ENCODE measurements around the gene HCST.
A peak's percentile ranks its signal among the peaks of the same experiment; 100 is the strongest.
"Not testable (repeated sequence)": the region's sequence is repeated elsewhere in the genome, so short reads cannot be mapped to it uniquely, and the experiment has no call there.

HCST gene

DNA sequence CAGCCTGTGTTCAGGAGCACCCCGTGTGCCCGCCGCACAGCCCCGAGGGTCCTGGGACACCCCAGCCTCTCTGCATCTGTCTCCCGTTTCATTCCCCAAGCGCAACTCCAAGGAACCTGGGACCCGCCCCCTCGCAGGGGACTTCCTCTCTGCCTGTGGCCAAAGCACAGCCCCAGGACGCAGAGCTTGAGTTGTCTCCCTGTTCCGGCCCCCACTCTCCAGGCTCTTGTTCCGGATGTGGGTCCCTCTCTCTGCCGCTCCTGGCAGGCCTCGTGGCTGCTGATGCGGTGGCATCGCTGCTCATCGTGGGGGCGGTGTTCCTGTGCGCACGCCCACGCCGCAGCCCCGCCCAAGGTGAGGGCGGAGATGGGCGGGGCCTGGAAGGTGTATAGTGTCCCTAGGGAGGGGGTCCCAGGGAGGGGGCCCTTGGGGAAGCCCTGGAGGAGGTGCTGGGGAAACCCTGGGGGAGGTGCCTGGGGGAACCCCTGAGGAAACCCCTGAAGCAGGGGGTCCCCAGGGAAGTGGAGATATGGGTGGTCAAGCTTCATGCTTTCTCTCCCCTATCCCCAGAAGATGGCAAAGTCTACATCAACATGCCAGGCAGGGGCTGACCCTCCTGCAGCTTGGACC lies 1.3 kb downstream of the HCST start:
- Mint-ChIP-seq H3K4me3 (peak overlapping the region; percentile 88 to 97), H3K36me3 (peaks cover 19 to 21% of the 10 kb centered on the region in 2 donors), H3K27me3 (no peaks in the 10 kb centered on the region), H3K9me3 (no peaks in the 10 kb centered on the region), H3K27ac (peak overlapping the region; percentile 97), H3K4me1 (peaks cover 47 to 71% of the 10 kb centered on the region in 2 donors)
- DNase-seq (peak; percentile 94), ATAC-seq (replicated peaks) (peak; percentile 46 to 56)

DNA sequence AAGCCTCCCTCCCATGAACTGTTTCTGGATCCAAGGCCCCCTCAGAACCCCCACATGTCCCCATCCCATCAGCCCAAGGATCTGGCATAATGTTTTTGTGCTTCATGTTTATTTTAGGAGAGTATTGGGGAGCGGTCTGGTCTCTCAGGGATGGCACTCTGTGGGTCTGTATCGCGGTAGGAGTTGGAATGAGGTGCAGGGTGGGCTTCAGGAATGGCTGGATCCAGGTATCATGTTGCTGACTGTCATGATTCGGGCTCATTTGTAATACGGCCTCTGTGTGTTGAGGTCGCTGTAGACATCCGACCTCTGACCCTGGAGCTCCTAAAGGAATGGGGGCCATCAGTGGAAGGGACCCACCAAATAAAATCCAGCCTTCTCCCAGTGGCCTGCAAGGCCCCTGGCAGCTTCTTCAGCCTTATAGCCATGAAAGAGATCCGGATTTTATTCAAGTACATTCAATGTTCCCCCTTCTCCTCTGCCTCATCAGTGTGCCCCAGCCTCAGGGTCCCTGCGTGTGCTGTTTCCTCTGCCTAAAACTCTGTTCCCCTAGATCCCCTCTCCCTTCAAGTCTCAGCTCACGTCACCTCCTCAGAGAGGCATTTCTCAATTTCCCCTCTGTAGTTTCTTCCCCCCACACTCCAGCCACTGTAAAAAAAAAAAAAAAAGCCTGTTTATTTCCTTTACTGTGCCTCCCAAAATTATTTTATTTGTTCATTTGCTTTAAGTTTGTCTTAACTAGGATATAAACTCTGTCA lies 2.2 kb downstream of the HCST start:
- no peaks in the 10 kb centered on the region for H3K9me3 Mint-ChIP-seq
- ATAC-seq (replicated peaks) (no peak), DNase-seq (no peak)
- H3K4me1 Mint-ChIP-seq: peaks cover 51 to 79% of the 10 kb centered on the region in 2 donors
- peak overlapping the region; percentile 97 for H3K27ac Mint-ChIP-seq
- H3K27me3 Mint-ChIP-seq: no peaks in the 10 kb centered on the region
- H3K36me3 Mint-ChIP-seq: peaks cover 12 to 13% of the 10 kb centered on the region in 2 donors
- H3K4me3 Mint-ChIP-seq: peak overlapping the region; percentile 26 to 88

DNA sequence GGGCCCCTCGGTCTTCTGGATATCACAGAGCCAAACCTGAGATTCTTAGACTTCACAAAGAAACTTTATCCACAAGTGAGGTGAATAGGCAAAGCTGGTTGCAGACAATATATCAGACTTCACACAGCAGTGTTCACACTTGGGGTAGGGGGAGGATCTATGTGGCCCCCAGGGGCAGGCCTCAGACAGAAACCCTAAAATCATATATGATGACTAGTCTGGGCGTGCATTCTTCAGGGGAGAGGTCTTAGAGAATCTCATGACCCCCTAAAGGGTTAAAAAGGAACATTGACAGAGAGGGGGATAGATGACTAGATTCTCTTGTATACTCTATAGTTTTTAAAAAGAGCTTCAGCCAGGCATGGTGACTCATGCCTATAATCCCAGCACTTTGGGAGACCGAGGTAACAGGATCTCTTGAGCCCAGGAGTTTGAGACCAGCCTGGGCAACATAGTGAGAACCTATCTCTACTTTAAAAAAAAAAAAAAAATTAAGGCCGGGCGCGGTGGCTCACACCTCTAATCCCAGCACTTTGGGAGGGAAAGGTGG lies 2.9 kb downstream of the HCST start:
- peaks cover 55 to 86% of the 10 kb centered on the region in 2 donors for H3K4me1 Mint-ChIP-seq
- no peak for ATAC-seq (replicated peaks)
- peaks cover 7 to 8% of the 10 kb centered on the region in 2 donors for H3K36me3 Mint-ChIP-seq
- H3K9me3 Mint-ChIP-seq: no peaks in the 10 kb centered on the region
- H3K4me3 Mint-ChIP-seq: no peak overlapping the region
- H3K27ac Mint-ChIP-seq: peak overlapping the region; percentile 72
- DNase-seq: no peak
- H3K27me3 Mint-ChIP-seq: no peaks in the 10 kb centered on the region

- no peak for DNase-seq
- no peak for ATAC-seq (replicated peaks)
- peak overlapping the region; percentile 37 to 62 for H3K4me3 Mint-ChIP-seq
- peak overlapping the region; percentile 79 for H3K27ac Mint-ChIP-seq
- peaks cover 6% of the 10 kb centered on the region in 2 donors for H3K36me3 Mint-ChIP-seq
- H3K9me3 Mint-ChIP-seq: no peaks in the 10 kb centered on the region
- H3K4me1 Mint-ChIP-seq: peaks cover 60 to 83% of the 10 kb centered on the region in 2 donors
- H3K27me3 Mint-ChIP-seq: no peaks in the 10 kb centered on the region
Observed at GRCh38 chr19:35907377-35907745, 5.0 kb downstream of the HCST start.

GRCh38 chr19:35908010-35908441 lies 5.7 kb downstream of the HCST start, which contains the start of gene TYROBP:
TSS of gene TYROBP (minus strand) at chr19:35908295. CDS start at chr19:35908228, 67 bp downstream.
- peak within 1 kb of the TSS; percentile 68 to 78 for H3K4me3 Mint-ChIP-seq
- H3K27ac Mint-ChIP-seq: peak within 1 kb of the TSS; percentile 97
- DNase-seq (no peak), ATAC-seq (replicated peaks) (no peak)
- no peaks in the 10 kb centered on the region for H3K27me3 Mint-ChIP-seq
- peaks cover 56 to 78% of the 10 kb centered on the region in 2 donors for H3K4me1 Mint-ChIP-seq
- H3K36me3 Mint-ChIP-seq: peaks cover 6% of the 10 kb centered on the region in 2 donors
- no peaks in the 10 kb centered on the region for H3K9me3 Mint-ChIP-seq

- H3K27ac Mint-ChIP-seq: peak overlapping the region; percentile 97
- ATAC-seq (replicated peaks): peak; percentile 78
- peaks cover 49 to 78% of the 10 kb centered on the region in 2 donors for H3K4me1 Mint-ChIP-seq
- H3K36me3 Mint-ChIP-seq: no peaks in the 10 kb centered on the region
- no peaks in the 10 kb centered on the region for H3K27me3 Mint-ChIP-seq
- peak overlapping the region; percentile 68 to 78 for H3K4me3 Mint-ChIP-seq
- DNase-seq: peak; percentile 90
- H3K9me3 Mint-ChIP-seq: no peaks in the 10 kb centered on the region
Observed at GRCh38 chr19:35908973-35909683, 6.8 kb downstream of the HCST start.

DNA sequence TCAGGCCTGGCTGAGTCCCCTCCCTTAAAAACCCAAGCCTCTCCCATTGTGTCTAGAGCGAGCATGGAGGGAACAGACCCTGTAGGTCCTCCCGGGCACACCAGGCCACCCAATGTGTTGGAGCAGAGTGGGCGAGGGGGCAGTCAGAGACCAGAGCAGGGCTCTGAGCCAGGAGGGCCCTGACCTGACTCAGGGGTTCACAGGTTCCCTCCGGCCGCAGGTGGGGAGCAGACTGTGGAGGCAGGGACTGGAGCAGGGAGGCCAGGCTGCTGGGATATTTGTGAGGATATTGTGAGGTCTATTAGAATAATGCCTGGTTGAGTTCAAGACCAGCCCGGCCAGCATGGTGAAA lies 7.3 kb downstream of the HCST start:
- Mint-ChIP-seq H3K4me1 (peaks cover 44 to 75% of the 10 kb centered on the region in 2 donors), H3K27ac (peak overlapping the region; percentile 97), H3K4me3 (peak overlapping the region; percentile 68 to 78), H3K36me3 (no peaks in the 10 kb centered on the region), H3K27me3 (no peaks in the 10 kb centered on the region), H3K9me3 (no peaks in the 10 kb centered on the region)
- DNase-seq (no peak), ATAC-seq (replicated peaks) (no peak)

DNA sequence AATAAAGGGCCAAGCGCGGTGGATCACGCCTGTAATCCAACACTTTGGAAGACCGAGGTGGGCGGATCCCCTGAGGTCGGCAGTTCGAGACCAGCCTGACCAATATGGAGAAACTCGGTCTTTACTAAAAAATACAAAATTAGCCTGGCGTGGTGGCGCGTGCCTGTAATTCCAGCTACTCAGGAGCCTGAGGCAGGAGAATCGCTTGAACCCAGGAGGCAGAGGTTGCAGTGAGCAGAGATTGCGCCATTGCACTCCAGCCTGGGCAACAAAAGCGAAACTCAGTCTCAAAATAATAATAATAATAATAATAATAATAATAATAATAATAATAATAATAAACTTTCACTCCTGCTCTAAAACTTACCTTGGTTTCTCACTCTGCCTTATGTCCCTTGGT lies 8.0 kb downstream of the HCST start:
- not testable (repeated sequence) for H3K9me3 Mint-ChIP-seq; DNase-seq; H3K36me3 Mint-ChIP-seq; H3K27me3 Mint-ChIP-seq; ATAC-seq (replicated peaks); H3K4me3 Mint-ChIP-seq
- Mint-ChIP-seq H3K27ac (peak overlapping the region; percentile 97), H3K4me1 (peaks cover 43 to 75% of the 10 kb centered on the region in 2 donors)

GRCh38 chr19:35911173-35911572 lies 8.8 kb downstream of the HCST start:
- Mint-ChIP-seq H3K4me1 (peaks cover 43 to 81% of the 10 kb centered on the region in 2 donors), H3K27ac (peak overlapping the region; percentile 84)
- no peak for DNase-seq

DNA sequence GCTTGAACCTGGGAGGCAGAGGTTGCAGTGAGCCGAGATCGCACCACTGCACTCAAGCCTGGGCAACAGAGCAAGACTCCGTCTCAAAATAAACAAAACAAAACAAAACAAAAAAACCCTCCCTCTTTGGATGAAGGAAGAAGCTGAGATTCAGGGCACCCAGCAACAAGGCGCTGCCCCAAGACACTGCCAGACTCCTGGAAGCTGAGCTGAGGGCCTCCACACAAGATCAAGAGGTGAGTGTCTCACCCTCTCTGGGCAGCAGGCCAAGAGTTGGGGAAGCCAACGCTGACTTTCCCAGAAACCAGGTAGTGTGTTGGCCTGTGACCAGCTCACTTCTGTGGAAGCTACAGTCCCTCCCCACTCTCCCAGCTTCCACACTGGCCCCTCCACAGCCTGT lies 9.5 kb downstream of the HCST start:
- Mint-ChIP-seq H3K9me3 (no peaks in the 10 kb centered on the region), H3K27ac (peak overlapping the region; percentile 84), H3K27me3 (no peaks in the 10 kb centered on the region), H3K36me3 (no peaks in the 10 kb centered on the region), H3K4me1 (peaks cover 43 to 87% of the 10 kb centered on the region in 2 donors), H3K4me3 (peak overlapping the region; percentile 64 to 71)
- DNase-seq (peak; percentile 54), ATAC-seq (replicated peaks) (peak; percentile 7 to 8)

More at GRCh38 chr19:35911173-35911572, 8.8 kb downstream of the HCST start:
- Mint-ChIP-seq H3K36me3 (no peaks in the 10 kb centered on the region), H3K27me3 (no peaks in the 10 kb centered on the region), H3K9me3 (no peaks in the 10 kb centered on the region), H3K4me3 (peak overlapping the region; percentile 64 to 71)
- ATAC-seq (replicated peaks): no peak

DNA sequence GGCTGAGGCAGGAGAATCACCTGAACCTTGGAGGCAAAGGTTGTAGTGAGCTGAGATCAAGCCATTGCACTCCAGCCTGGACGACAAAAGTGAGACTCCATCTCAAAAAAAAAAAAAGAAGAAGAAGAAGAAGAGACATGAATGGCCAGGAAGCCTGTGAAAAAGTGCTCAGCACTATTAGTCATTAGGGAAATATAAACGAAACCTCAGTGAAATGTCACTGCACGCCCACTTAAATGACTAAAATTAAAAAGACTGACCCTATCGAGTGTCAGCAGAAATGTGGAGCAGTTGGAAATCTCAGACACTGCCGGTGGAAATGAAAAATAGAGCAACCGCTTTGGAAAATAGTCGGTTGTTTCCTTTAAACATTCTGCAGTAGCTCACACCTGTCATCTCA lies 11.3 kb downstream of the HCST start:
- Mint-ChIP-seq H3K27ac (peak overlapping the region; percentile 94), H3K27me3 (no peaks in the 10 kb centered on the region), H3K4me1 (peaks cover 32 to 83% of the 10 kb centered on the region in 2 donors), H3K36me3 (no peaks in the 10 kb centered on the region), H3K9me3 (no peaks in the 10 kb centered on the region), H3K4me3 (peak overlapping the region; percentile 57 to 59)
- ATAC-seq (replicated peaks): peak; percentile 36 to 40
- DNase-seq: peak; percentile 47

GRCh38 chr19:35915443-35915842 lies 13.1 kb downstream of the HCST start:
- Mint-ChIP-seq H3K4me3 (peak overlapping the region; percentile 32 to 71), H3K9me3 (no peaks in the 10 kb centered on the region), H3K27me3 (no peaks in the 10 kb centered on the region), H3K36me3 (no peaks in the 10 kb centered on the region), H3K4me1 (peaks cover 21 to 73% of the 10 kb centered on the region in 2 donors), H3K27ac (peak overlapping the region; percentile 86)
- peak; percentile 80 to 87 for ATAC-seq (replicated peaks)
- peak; percentile 47 for DNase-seq

DNA sequence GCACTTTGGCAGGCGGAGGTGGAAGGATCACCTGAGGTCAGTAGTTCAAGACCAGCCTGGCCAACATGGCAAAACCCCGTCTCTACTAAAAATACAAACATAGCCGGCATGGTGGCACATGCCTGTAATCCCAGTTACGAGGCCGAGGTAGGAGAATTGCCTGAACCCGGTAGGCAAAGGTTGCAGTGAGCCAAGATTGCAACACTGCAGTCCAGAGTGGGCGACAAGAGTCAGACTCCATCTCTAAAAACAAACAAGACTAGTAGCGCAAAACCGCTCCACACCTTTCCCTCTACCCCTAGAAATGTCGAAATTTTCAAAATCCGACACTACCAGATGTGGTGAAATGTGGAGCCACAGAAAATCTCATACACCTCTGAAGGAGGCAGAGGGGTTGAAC lies 17.0 kb downstream of the HCST start:
- H3K27ac Mint-ChIP-seq: no peak overlapping the region
- no peak overlapping the region for H3K4me3 Mint-ChIP-seq
- peaks cover 4 to 43% of the 10 kb centered on the region in 2 donors for H3K4me1 Mint-ChIP-seq
- ATAC-seq (replicated peaks): no peak
- H3K9me3 Mint-ChIP-seq: no peaks in the 10 kb centered on the region
- no peaks in the 10 kb centered on the region for H3K36me3 Mint-ChIP-seq
- no peaks in the 10 kb centered on the region for H3K27me3 Mint-ChIP-seq
- DNase-seq: no peak

GRCh38 chr19:35921012-35921411 lies 18.7 kb downstream of the HCST start:
- Mint-ChIP-seq H3K27ac (no peak overlapping the region), H3K36me3 (peaks cover 11% of the 10 kb centered on the region in 2 donors), H3K9me3 (peaks cover 9 to 11% of the 10 kb centered on the region in 2 donors), H3K4me1 (peaks cover 1 to 28% of the 10 kb centered on the region in 2 donors), H3K27me3 (no peaks in the 10 kb centered on the region), H3K4me3 (no peak overlapping the region)
- ATAC-seq (replicated peaks) (no peak), DNase-seq (no peak)
